HEK293 (cell line): Measurements from ENCODE around the gene MEGF6.
A peak's percentile ranks its signal among the peaks of the same experiment; 100 is the strongest.

ENCODE experiments used
- CTCF ChIA-PET: fragments of 350-600 bp; formaldehyde crosslinking; extraction: SDS; loops from one replicate; lab custom pipeline; 2021; ENCODE audit warnings: antibody characterized with exemption; lab: Yijun Ruan, JAX
- POLR2A ChIA-PET: fragments of 300-600 bp; formaldehyde crosslinking; extraction: SDS; loops from one replicate; lab custom pipeline; 2020; ENCODE audit warnings: antibody characterized with exemption, inconsistent platforms; lab: Yijun Ruan, JAX
- H3K27ac ChIP-seq: fragments of 200-500 bp; sonication (Bioruptor generic); 2 replicates; pipeline ENCODE4 v1.5.1; 2014; ENCODE audit warnings: low read depth, low read length, control low read depth, inconsistent platforms; ENCODE audit errors: extremely low read depth
- H3K36me3 ChIP-seq, 2 experiments: fragments of 200-500 bp in 1 of 2; sonication (Bioruptor generic) in 1 of 2; 1 replicate in 1 of 2; 2 replicates in 1 of 2; pipeline ENCODE4 v1.5.1; 2014 to 2017; ENCODE audit warnings: inconsistent platforms in 2 of 2, low read length in 2 of 2; ENCODE audit not compliant: control insufficient read depth in 2 of 2, insufficient read depth in 1 of 2
- H3K4me1 ChIP-seq: fragments of 200-500 bp; sonication (Bioruptor generic); 2 replicates; pipeline ENCODE4 v1.5.1; 2014; ENCODE audit warnings: mild to moderate bottlenecking, low read length, inconsistent platforms; ENCODE audit not compliant: control insufficient read depth, insufficient read depth
- H3K4me3 ChIP-seq: 2 replicates; pipeline ENCODE4 v1.5.1; 2011; ENCODE audit warnings: low read depth, mild to moderate bottlenecking, control low read depth, low read length, moderate library complexity
- H3K9me3 ChIP-seq: fragments of 200-500 bp; sonication (Bioruptor generic); 2 replicates; pipeline ENCODE4 v1.5.1; 2014; ENCODE audit warnings: low read depth, low read length, inconsistent platforms; ENCODE audit not compliant: control insufficient read depth, insufficient read depth
- ATF2 ChIP-seq: fragments of 450-650 bp; formaldehyde crosslinking; IDR thresholded peaks from 2 replicates; pipeline ENCODE4 v1.5.1; 2016; ENCODE audit warnings: missing biosample characterization, missing genetic modification characterization, low read depth
- HOXA7 ChIP-seq: sonication (generic); formaldehyde crosslinking; IDR thresholded peaks from 2 replicates; pipeline ENCODE4 v1.8.1; 2022; ENCODE audit warnings: missing genetic modification reagents, borderline replicate concordance
- KLF17 ChIP-seq: fragments of 450-650 bp; formaldehyde crosslinking; IDR thresholded peaks from 2 replicates; pipeline ENCODE4 v1.5.1; 2016; ENCODE audit warnings: missing biosample characterization, missing genetic modification characterization
- KLF9 ChIP-seq: fragments of 450-650 bp; formaldehyde crosslinking; IDR thresholded peaks from 2 replicates; pipeline ENCODE4 v1.5.1; 2016; ENCODE audit warnings: missing biosample characterization, missing genetic modification characterization, low read depth
- SCRT2 ChIP-seq: fragments of 450-650 bp; formaldehyde crosslinking; IDR thresholded peaks from 2 replicates; pipeline ENCODE4 v1.5.1; 2016; ENCODE audit warnings: missing biosample characterization, missing genetic modification characterization
- SETDB1 ChIP-seq: IDR thresholded peaks from one replicate; pipeline ENCODE4 v1.6.1; 2017; ENCODE audit warnings: mild to moderate bottlenecking, low read length, moderate library complexity, mixed read lengths; ENCODE audit not compliant: insufficient read length
- TRIM28 ChIP-seq: IDR thresholded peaks from 2 replicates; pipeline ENCODE4 v1.6.1; 2011; ENCODE audit warnings: low read length, control low read depth, borderline replicate concordance
- ZNF114 ChIP-seq: fragments of 450-650 bp; formaldehyde crosslinking; IDR thresholded peaks from 2 replicates; pipeline ENCODE4 v1.5.0; 2017; ENCODE audit warnings: missing biosample characterization, missing genetic modification characterization
- ZNF16 ChIP-seq: fragments of 450-650 bp; formaldehyde crosslinking; IDR thresholded peaks from 2 replicates; pipeline ENCODE4 v1.5.1; 2016; ENCODE audit warnings: low read depth, missing biosample characterization, missing genetic modification characterization
- ZNF184 ChIP-seq: fragments of 450-650 bp; IDR thresholded peaks from 2 replicates; pipeline ENCODE4 v1.5.1; 2018; ENCODE audit warnings: missing biosample characterization, mild to moderate bottlenecking, missing genetic modification characterization
- ZNF501 ChIP-seq: fragments of 450-650 bp; formaldehyde crosslinking; IDR thresholded peaks from 2 replicates; pipeline ENCODE4 v1.5.1; 2016; ENCODE audit warnings: missing biosample characterization, missing genetic modification characterization
- ZNF518A ChIP-seq: fragments of 450-650 bp; formaldehyde crosslinking; conservative IDR thresholded peaks from 2 replicates; pipeline ENCODE4 v1.5.1; 2016; ENCODE audit warnings: low read depth, missing biosample characterization, missing genetic modification characterization
- ZNF707 ChIP-seq: fragments of 450-650 bp; formaldehyde crosslinking; IDR thresholded peaks from 2 replicates; pipeline ENCODE4 v1.5.1; 2016; ENCODE audit warnings: missing biosample characterization, missing genetic modification characterization

MEGF6 gene

GRCh38 chr1:3465935-3466321 is 145.4 kb downstream of the MEGF6 start (continued):
- TF ChIP-seq ZNF518A, result no peak
- TF ChIP-seq KLF17 (tag by site-specific recombination), result no peak
- TF ChIP-seq ZNF114 (tag by site-specific recombination), result no peak
- no peak for TF ChIP-seq ZNF501
- no peak for TF ChIP-seq SETDB1
- no peak for TF ChIP-seq KLF9 (tag by site-specific recombination)

GRCh38 chr1:3465091-3465934 is 146.0 kb downstream of the MEGF6 start:
- no peak overlapping the region for H3K4me3 ChIP-seq
- ChIA-PET CTCF (no interaction called here), POLR2A (interaction anchor here (1.3 kb wide), 1 partner anchor 12 kb away, joined by 3 read pairs; no protein-coding TSS in a partner anchor)
- no peaks in the 10 kb centered on the region for H3K4me1 ChIP-seq
- H3K36me3 ChIP-seq, result peaks cover 0 to 5% of the 10 kb centered on the region in 2 experiments; a peak in 1 of 3 replicates
- TF ChIP-seq HOXA7 (CRISPR knock-in tag), result no peak
- no peaks in the 10 kb centered on the region for H3K9me3 ChIP-seq
- H3K27ac ChIP-seq, result no peak overlapping the region

- H3K36me3 ChIP-seq, result peaks cover 0 to 5% of the 10 kb centered on the region in 2 experiments; a peak in 1 of 3 replicates
- ChIA-PET CTCF (interaction anchor here (0.9 kb wide), 1 partner anchor 12 kb away, joined by 5 read pairs; no protein-coding TSS in a partner anchor), POLR2A (no interaction called here)
- H3K27ac ChIP-seq, result no peak overlapping the region
- no peaks in the 10 kb centered on the region for H3K9me3 ChIP-seq
- TF ChIP-seq SCRT2 (tag by site-specific recombination), result peak; percentile 24; the same call in 1 of the 2 replicates
- no peak for TF ChIP-seq TRIM28
- TF ChIP-seq ZNF16 (tag by site-specific recombination), result no peak
- H3K4me1 ChIP-seq, result no peaks in the 10 kb centered on the region
- H3K4me3 ChIP-seq, result no peak overlapping the region
Observed at GRCh38 chr1:3464649-3465025, 146.7 kb downstream of the MEGF6 start.

GRCh38 chr1:3463891-3464648 is 147.2 kb downstream of the MEGF6 start:
- POLR2A ChIA-PET, result no interaction called here
- TF ChIP-seq ZNF184 (no peak), ZNF707 (tag by site-specific recombination) (no peak), ATF2 (tag by site-specific recombination) (no peak)
- TF ChIP-seq, all 188 proteins: peak for 0
- H3K27ac ChIP-seq, result no peak overlapping the region
- no peaks in the 10 kb centered on the region for H3K4me1 ChIP-seq
- H3K4me3 ChIP-seq, result no peak overlapping the region
- CTCF ChIA-PET, result interaction anchor here (0.7 to 2.5 kb wide), 3 partner anchors 11 to 150 kb away, joined by 4 to 14 read pairs (median 5); no protein-coding TSS in a partner anchor
- H3K36me3 ChIP-seq, result no peaks in the 10 kb centered on the region
- H3K9me3 ChIP-seq, result no peaks in the 10 kb centered on the region
